ENCODE results near the gene TPD52L2. TPM values are rescaled to one million over a fixed set of nuclear protein-coding genes. Genes with fewer than 3 reads are reported as not detected.

The TPD52L2 gene
- total and polyA plus RNA-seq, 5 donors = 52.3 to 73.5 (median 63.0) TPM

DNA sequence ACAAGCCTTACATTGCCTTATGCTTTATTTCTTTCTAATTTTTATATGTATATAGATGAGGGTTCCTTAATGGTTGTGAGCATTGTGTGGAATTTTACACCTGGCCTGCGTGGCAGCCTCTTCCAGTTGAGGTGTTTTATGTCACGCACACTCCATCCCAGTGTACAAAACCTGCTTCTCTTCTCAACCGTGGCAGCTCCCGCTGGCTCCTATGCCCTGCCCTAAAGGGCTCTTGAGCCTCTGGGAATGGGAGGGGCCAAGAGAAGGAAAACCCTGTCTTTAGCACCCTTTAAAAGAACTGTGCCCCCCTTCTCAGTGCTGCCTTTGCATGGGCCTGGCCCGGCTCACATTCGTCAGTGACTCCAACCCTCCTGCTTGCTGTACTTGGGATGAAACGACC, 25.5 kb downstream of the TPD52L2 start:
- DNase-seq (no peak), ATAC-seq (no peak)
- Histone ChIP-seq H3K4me1 (ENCODE audit: control insufficient read depth, insufficient read depth, low read length) (peaks cover 1% of the 10 kb centered on the region), H3K9me3 (ENCODE audit: control insufficient read depth, low read length) (no peaks in the 10 kb centered on the region), H3K27ac (ENCODE audit: low read length) (no peak overlapping the region), H3K27me3 (ENCODE audit: control insufficient read depth, insufficient read depth) (no peaks in the 10 kb centered on the region), H3K4me3 (ENCODE audit: low read length) (no peak overlapping the region)
- intact Hi-C loops (cut with DNase I) = loop anchor here in 1 of 4 donors (10.0 kb wide), 1 partner anchor 84 kb away; the partner anchor contains the start of gene SAMD10
- 83% methylated on average over 7 of the region's 7 CpGs for WGBS

- WGBS = 86% methylated on average over 29 of the region's 29 CpGs
- ATAC-seq (no peak), DNase-seq (no peak)
- H3K9me3 ChIP-seq (ENCODE audit: control insufficient read depth, low read length) = no peaks in the 10 kb centered on the region
- H3K27me3 ChIP-seq (ENCODE audit: control insufficient read depth, insufficient read depth) = no peaks in the 10 kb centered on the region
- H3K4me1 ChIP-seq (ENCODE audit: control insufficient read depth, insufficient read depth, low read length) = peaks cover 4% of the 10 kb centered on the region
- no peak overlapping the region for H3K4me3 ChIP-seq (ENCODE audit: low read length)
- intact Hi-C loops (cut with DNase I) = loop anchor here in 1 of 4 donors (10.0 kb wide), 1 partner anchor 83 kb away; the partner anchor contains the start of gene SAMD10
- H3K27ac ChIP-seq (ENCODE audit: low read length) = no peak overlapping the region
Measured at GRCh38 chr20:63891061-63892002, 26.3 kb downstream of the TPD52L2 start.

DNA sequence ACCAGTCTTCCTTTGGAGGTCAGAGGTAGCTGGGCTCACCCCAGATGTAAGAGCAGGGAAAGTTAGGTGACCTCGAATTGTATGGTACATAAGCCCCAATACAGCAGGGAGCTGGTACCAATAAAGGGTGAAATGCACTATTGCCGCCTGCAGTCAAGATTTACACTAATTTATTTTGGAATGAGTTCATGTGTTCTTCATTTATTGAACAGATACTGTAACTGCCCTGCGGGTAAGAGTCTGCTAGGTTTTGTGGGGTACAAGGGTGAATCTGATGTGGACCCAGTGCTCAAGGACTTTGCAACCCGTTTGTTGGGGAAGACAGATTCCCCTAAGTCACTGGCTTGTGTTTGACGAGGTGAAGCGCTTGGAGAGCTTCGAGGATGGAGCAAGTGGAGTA, 27.3 kb downstream of the TPD52L2 start:
- DNase-seq = peak in 1 of 3 donors; percentile 13
- intact Hi-C loops (cut with DNase I) = loop anchor here in 1 of 4 donors (10.0 kb wide), 1 partner anchor 82 kb away; the partner anchor contains the start of gene SAMD10

DNA sequence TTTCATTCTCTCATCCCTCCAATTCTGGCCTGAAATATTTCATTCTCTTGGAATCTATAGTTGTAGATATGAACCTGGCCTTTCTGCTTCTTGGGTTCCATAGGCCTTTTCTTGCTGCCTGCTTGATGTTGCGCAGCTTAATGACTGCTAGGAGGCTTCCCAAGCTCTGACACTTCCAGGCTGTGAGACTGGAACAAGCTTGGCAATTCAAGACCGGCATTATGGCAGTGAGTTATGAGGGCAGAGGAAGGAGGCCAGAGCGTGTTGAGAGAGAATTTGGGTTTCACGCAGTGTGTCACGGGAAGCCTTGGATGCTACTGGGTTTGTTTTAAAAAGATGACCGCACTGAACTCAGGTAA, 28.9 kb downstream of the TPD52L2 start:
- no peak for DNase-seq
- Histone ChIP-seq H3K9me3 (ENCODE audit: control insufficient read depth, low read length) (no peaks in the 10 kb centered on the region), H3K27ac (ENCODE audit: low read length) (peak overlapping the region; percentile 75), H3K4me3 (ENCODE audit: low read length) (peak overlapping the region; percentile 99), H3K4me1 (ENCODE audit: control insufficient read depth, insufficient read depth, low read length) (peaks cover 12% of the 10 kb centered on the region), H3K27me3 (ENCODE audit: control insufficient read depth, insufficient read depth) (no peaks in the 10 kb centered on the region)
- WGBS = 28% methylated on average over 6 of the region's 6 CpGs
- no peak for ATAC-seq
- intact Hi-C loops (cut with DNase I) = loop anchor here in 1 of 4 donors (10.0 kb wide), 1 partner anchor 81 kb away; the partner anchor contains the start of gene SAMD10

More for the DNA sequence above, 27.3 kb downstream of the TPD52L2 start:
- H3K9me3 ChIP-seq (ENCODE audit: control insufficient read depth, low read length) = no peaks in the 10 kb centered on the region
- H3K27ac ChIP-seq (ENCODE audit: low read length) = no peak overlapping the region
- no peak overlapping the region for H3K4me3 ChIP-seq (ENCODE audit: low read length)
- H3K27me3 ChIP-seq (ENCODE audit: control insufficient read depth, insufficient read depth) = no peaks in the 10 kb centered on the region
- peaks cover 6% of the 10 kb centered on the region for H3K4me1 ChIP-seq (ENCODE audit: control insufficient read depth, insufficient read depth, low read length)
- WGBS = 84% methylated on average over 7 of the region's 7 CpGs
- ATAC-seq = no peak

GRCh38 chr20:63894358-63895201, 29.5 kb downstream of the TPD52L2 start, which contains the start of gene DNAJC5:
Gene DNAJC5, plus strand, starts transcription at chr20:63895126. Its CDS starts 33,220 bp downstream, at chr20:63928346.
- H3K27me3 ChIP-seq (ENCODE audit: control insufficient read depth, insufficient read depth) = no peaks in the 10 kb centered on the region
- 1% methylated on average over 82 of the region's 82 CpGs for WGBS
- intact Hi-C loops (cut with DNase I) = loop anchor here in 1 of 4 donors (10.0 kb wide), 1 partner anchor 80 kb away; the partner anchor contains the start of gene SAMD10
- DNase-seq = peak; percentile 97 to 99 (median 99)
- peaks cover 12% of the 10 kb centered on the region for H3K4me1 ChIP-seq (ENCODE audit: control insufficient read depth, insufficient read depth, low read length)
- no peaks in the 10 kb centered on the region for H3K9me3 ChIP-seq (ENCODE audit: control insufficient read depth, low read length)
- peak within 1 kb of the TSS; percentile 99 for H3K4me3 ChIP-seq (ENCODE audit: low read length)
- peak; percentile 95 for ATAC-seq
- H3K27ac ChIP-seq (ENCODE audit: low read length) = peak within 1 kb of the TSS; percentile 75

GRCh38 chr20:63895202-63895951, 30.3 kb downstream of the TPD52L2 start:
- H3K9me3 ChIP-seq (ENCODE audit: control insufficient read depth, low read length) = no peaks in the 10 kb centered on the region
- intact Hi-C loops (cut with DNase I) = loop anchor here in 1 of 4 donors (10.0 kb wide), 1 partner anchor 79 kb away; the partner anchor contains the start of gene SAMD10
- no peaks in the 10 kb centered on the region for H3K27me3 ChIP-seq (ENCODE audit: control insufficient read depth, insufficient read depth)
- DNase-seq = no peak
- H3K4me3 ChIP-seq (ENCODE audit: low read length) = peak overlapping the region; percentile 99
- no peak for ATAC-seq
- 1% methylated on average over 86 of the region's 87 CpGs for WGBS
- H3K4me1 ChIP-seq (ENCODE audit: control insufficient read depth, insufficient read depth, low read length) = peaks cover 12% of the 10 kb centered on the region
- H3K27ac ChIP-seq (ENCODE audit: low read length) = no peak overlapping the region

GRCh38 chr20:63895952-63896263, 30.8 kb downstream of the TPD52L2 start:
- no peak for DNase-seq
- no peaks in the 10 kb centered on the region for H3K27me3 ChIP-seq (ENCODE audit: control insufficient read depth, insufficient read depth)
- no peak for ATAC-seq
- peak overlapping the region; percentile 99 for H3K4me3 ChIP-seq (ENCODE audit: low read length)
- intact Hi-C loops (cut with DNase I) = loop anchor here in 1 of 4 donors (10.0 kb wide), 1 partner anchor 79 kb away; the partner anchor contains the start of gene SAMD10
- no peaks in the 10 kb centered on the region for H3K9me3 ChIP-seq (ENCODE audit: control insufficient read depth, low read length)
- 2% methylated on average over 5 of the region's 5 CpGs for WGBS
- H3K27ac ChIP-seq (ENCODE audit: low read length) = no peak overlapping the region
- peaks cover 12% of the 10 kb centered on the region for H3K4me1 ChIP-seq (ENCODE audit: control insufficient read depth, insufficient read depth, low read length)

DNA sequence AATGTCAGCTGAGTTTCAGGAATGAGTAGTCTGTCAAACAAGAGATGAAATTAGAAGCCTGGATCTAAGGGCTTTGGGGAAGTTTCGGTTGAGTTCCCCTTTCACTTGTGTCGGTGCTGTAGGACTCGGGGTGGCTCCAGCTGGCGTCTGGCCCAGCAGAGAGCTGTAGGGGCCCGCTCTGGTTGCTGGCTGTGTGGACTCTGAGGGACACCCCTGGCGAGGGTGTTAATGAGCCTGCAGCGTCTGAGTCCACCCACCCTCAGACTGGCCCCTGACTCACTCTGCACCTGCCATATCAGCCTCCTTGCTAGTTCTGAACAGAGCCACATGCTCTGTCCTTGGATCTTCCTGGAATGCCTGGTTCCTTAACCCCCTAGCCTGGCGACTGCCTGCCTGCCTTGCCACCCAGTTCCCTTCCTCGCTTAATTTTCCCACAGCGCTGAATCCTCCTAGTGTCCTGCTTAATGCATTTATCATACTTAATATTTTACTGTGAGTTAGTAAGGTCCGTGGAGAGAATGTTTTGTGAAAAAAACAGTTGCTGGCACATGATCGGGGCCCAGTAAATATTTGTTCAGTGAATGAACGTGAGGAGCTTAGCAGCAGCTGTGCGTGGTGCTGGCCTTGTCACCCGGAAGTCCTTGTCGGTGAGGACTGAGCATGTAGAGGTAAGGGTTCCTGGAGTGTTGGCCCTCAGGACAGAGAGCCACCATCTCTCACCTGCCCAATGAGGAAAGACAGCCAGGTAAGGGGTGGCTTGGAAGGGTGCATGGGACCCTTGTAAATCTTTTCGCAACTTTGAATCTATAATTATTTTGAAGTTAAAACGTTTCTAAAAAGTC, 31.4 kb downstream of the TPD52L2 start:
- WGBS = 13% methylated on average over 18 of the region's 18 CpGs
- H3K9me3 ChIP-seq (ENCODE audit: control insufficient read depth, low read length) = no peaks in the 10 kb centered on the region
- H3K4me3 ChIP-seq (ENCODE audit: low read length) = peak overlapping the region; percentile 99
- peak; percentile 16 to 21 for ATAC-seq
- no peaks in the 10 kb centered on the region for H3K27me3 ChIP-seq (ENCODE audit: control insufficient read depth, insufficient read depth)
- peak overlapping the region; percentile 29 for H3K27ac ChIP-seq (ENCODE audit: low read length)
- intact Hi-C loops (cut with DNase I) = loop anchor here in 1 of 4 donors (10.0 kb wide), 1 partner anchor 78 kb away; the partner anchor contains the start of gene SAMD10
- peak; percentile 57 to 84 (median 82) for DNase-seq
- peaks cover 12% of the 10 kb centered on the region for H3K4me1 ChIP-seq (ENCODE audit: control insufficient read depth, insufficient read depth, low read length)

DNA sequence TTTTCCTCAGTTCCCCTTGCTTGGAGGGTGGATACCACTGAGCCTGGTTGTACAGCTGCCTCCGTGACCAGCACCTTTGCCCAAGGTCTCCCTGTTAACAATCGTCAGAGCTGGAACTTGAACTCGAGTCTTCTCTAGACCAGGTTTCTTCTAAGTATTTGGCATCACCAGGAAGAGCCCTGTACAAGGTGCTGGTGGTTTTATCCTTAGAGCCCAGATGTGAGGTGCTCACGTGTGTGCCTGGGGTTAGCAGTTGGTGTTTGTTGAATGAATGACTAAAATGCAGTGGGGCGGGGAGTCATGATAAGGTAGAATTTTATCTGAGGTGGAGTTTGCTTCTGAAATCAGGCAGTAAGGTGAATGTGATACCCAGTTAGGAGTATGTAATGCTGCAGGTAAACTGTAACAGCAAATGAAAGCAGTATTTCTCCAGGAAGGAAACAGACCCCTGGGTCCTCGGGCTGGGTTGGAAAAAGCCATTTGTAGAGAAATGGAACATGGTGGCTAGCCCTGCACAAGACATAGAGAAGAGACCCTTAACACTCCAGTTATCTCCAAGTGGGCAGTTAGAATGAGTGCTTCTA, 33.0 kb downstream of the TPD52L2 start:
- H3K27me3 ChIP-seq (ENCODE audit: control insufficient read depth, insufficient read depth) = no peaks in the 10 kb centered on the region

More for the DNA sequence above, 33.0 kb downstream of the TPD52L2 start:
- H3K9me3 ChIP-seq (ENCODE audit: control insufficient read depth, low read length) = no peaks in the 10 kb centered on the region
- H3K27ac ChIP-seq (ENCODE audit: low read length) = no peak overlapping the region
- ATAC-seq (no peak), DNase-seq (no peak)
- H3K4me1 ChIP-seq (ENCODE audit: control insufficient read depth, insufficient read depth, low read length) = peaks cover 12% of the 10 kb centered on the region
- WGBS = 86% methylated on average over 6 of the region's 6 CpGs
- intact Hi-C loops (cut with DNase I) = loop anchor here in 1 of 4 donors (10.0 kb wide), 1 partner anchor 77 kb away; the partner anchor contains the start of gene SAMD10
- no peak overlapping the region for H3K4me3 ChIP-seq (ENCODE audit: low read length)
